WTC11 (cell line): ENCODE data around the gene CTNNA3.

Experiments
- ATF1 ChIP-seq: sonication (generic); formaldehyde crosslinking; IDR thresholded peaks from 2 replicates; pipeline ENCODE4 v1.8.1; 2023; ENCODE audit warnings: mild to moderate bottlenecking, moderate library complexity, missing genetic modification reagents
- E2F4 ChIP-seq: sonication (generic); formaldehyde crosslinking; IDR thresholded peaks from 2 replicates; pipeline ENCODE4 v1.8.1; 2022; ENCODE audit warnings: low read depth, mild to moderate bottlenecking, moderate library complexity, missing genetic modification reagents, borderline replicate concordance
- FOXP1 ChIP-seq: sonication (generic); formaldehyde crosslinking; IDR thresholded peaks from 2 replicates; pipeline ENCODE4 v1.8.0; 2022; ENCODE audit warnings: missing genetic modification reagents, mild to moderate bottlenecking, moderate library complexity, borderline replicate concordance
- NR2C2 ChIP-seq: sonication (generic); formaldehyde crosslinking; IDR thresholded peaks from 2 replicates; pipeline ENCODE4 v1.8.0; 2022; ENCODE audit warnings: mild to moderate bottlenecking, missing genetic modification reagents
- RELA ChIP-seq: sonication (generic); formaldehyde crosslinking; IDR thresholded peaks from 2 replicates; pipeline ENCODE4 v1.8.1; 2022; ENCODE audit warnings: missing genetic modification reagents, mild to moderate bottlenecking, borderline replicate concordance
- ZNF263 ChIP-seq: sonication (generic); formaldehyde crosslinking; IDR thresholded peaks from 2 replicates; pipeline ENCODE4 v1.8.1; 2022; ENCODE audit warnings: low read depth, mild to moderate bottlenecking, moderate library complexity, missing genetic modification reagents
- ZNF317 ChIP-seq: sonication (generic); formaldehyde crosslinking; IDR thresholded peaks from 2 replicates; pipeline ENCODE4 v1.8.1; 2023; ENCODE audit warnings: low read depth, mild to moderate bottlenecking, moderate library complexity, missing genetic modification reagents, borderline replicate concordance
- TF ChIP-seq, protein P1 (sequence below): fragments of 200-600 bp; IDR thresholded peaks from 2 replicates; pipeline ENCODE4 v1.8.0; 2022; ENCODE audit warnings: antibody characterized with exemption
- TF ChIP-seq, protein P2 (sequence below): sonication (generic); formaldehyde crosslinking; IDR thresholded peaks from 2 replicates; pipeline ENCODE4 v1.8.0; 2022; ENCODE audit warnings: missing genetic modification reagents

- TF ChIP-seq, protein P1, sequence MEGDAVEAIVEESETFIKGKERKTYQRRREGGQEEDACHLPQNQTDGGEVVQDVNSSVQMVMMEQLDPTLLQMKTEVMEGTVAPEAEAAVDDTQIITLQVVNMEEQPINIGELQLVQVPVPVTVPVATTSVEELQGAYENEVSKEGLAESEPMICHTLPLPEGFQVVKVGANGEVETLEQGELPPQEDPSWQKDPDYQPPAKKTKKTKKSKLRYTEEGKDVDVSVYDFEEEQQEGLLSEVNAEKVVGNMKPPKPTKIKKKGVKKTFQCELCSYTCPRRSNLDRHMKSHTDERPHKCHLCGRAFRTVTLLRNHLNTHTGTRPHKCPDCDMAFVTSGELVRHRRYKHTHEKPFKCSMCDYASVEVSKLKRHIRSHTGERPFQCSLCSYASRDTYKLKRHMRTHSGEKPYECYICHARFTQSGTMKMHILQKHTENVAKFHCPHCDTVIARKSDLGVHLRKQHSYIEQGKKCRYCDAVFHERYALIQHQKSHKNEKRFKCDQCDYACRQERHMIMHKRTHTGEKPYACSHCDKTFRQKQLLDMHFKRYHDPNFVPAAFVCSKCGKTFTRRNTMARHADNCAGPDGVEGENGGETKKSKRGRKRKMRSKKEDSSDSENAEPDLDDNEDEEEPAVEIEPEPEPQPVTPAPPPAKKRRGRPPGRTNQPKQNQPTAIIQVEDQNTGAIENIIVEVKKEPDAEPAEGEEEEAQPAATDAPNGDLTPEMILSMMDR: no peak
- no peak for TF ChIP-seq ATF1 (CRISPR knock-in tag)
- TF ChIP-seq ZNF317 (CRISPR knock-in tag): no peak
- TF ChIP-seq E2F4: no peak
- no peak for TF ChIP-seq NR2C2
- TF ChIP-seq ZNF263: no peak
- TF ChIP-seq, protein P2, sequence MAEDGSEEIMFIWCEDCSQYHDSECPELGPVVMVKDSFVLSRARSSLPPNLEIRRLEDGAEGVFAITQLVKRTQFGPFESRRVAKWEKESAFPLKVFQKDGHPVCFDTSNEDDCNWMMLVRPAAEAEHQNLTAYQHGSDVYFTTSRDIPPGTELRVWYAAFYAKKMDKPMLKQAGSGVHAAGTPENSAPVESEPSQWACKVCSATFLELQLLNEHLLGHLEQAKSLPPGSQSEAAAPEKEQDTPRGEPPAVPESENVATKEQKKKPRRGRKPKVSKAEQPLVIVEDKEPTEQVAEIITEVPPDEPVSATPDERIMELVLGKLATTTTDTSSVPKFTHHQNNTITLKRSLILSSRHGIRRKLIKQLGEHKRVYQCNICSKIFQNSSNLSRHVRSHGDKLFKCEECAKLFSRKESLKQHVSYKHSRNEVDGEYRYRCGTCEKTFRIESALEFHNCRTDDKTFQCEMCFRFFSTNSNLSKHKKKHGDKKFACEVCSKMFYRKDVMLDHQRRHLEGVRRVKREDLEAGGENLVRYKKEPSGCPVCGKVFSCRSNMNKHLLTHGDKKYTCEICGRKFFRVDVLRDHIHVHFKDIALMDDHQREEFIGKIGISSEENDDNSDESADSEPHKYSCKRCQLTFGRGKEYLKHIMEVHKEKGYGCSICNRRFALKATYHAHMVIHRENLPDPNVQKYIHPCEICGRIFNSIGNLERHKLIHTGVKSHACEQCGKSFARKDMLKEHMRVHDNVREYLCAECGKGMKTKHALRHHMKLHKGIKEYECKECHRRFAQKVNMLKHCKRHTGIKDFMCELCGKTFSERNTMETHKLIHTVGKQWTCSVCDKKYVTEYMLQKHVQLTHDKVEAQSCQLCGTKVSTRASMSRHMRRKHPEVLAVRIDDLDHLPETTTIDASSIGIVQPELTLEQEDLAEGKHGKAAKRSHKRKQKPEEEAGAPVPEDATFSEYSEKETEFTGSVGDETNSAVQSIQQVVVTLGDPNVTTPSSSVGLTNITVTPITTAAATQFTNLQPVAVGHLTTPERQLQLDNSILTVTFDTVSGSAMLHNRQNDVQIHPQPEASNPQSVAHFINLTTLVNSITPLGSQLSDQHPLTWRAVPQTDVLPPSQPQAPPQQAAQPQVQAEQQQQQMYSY (CRISPR knock-in tag): no peak
- no peak for TF ChIP-seq FOXP1 (CRISPR knock-in tag)
- no peak for TF ChIP-seq RELA (CRISPR knock-in tag)
These were observed 1745.9 kb downstream of the CTNNA3 start for GRCh38 chr10:65950075-65950474.
